Inflammatory macrophage (primary cell): ENCODE results near the gene IL5.
"Not testable (repeated sequence)": the region's sequence is repeated elsewhere in the genome, so short reads cannot be mapped to it uniquely, and the experiment has no call there.

Experiments
- DNase-seq, 2 donors: peaks; one replicate each; pipeline ENCODE4 v3.0.0-alpha.2; 2020 to 2022
- total RNA-seq, 18 experiments: gene quantifications; one replicate each; lab custom pipeline; 2026; ENCODE audit warnings: mixed read lengths in 6 of 18, inconsistent platforms in 2 of 18; lab: John Stamatoyannopoulos, UW

Gene IL5
- total RNA-seq: 0 to 0.13 (median 0) reads per million in 18 experiments

- DNase-seq: no peak
These were observed at the start of gene IL5 for GRCh38 chr5:132543472-132544201. Gene IL5, minus strand, starts transcription at chr5:132543522. Its CDS starts 44 bp downstream, at chr5:132543478.

- no peak for DNase-seq
These were observed 49.2 kb upstream of the IL5 start for GRCh38 chr5:132592521-132592920.

DNA sequence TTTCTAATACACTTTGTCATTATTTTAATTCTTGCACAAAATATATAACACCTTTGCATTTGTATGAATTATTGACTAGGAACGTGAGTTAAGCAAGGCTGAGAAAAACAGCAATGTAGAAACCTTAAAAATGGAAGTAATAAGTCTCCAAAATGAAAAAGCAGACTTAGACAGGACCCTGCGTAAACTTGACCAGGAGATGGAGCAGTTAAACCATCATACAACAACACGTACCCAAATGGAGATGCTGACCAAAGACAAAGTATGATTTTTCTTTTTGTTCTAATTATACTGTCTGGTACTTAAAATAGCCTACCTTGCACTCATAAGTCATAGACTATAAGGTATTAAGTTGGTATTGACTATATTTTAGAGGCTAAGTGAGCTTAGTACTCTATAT is 47.8 kb upstream of the IL5 start:
- DNase-seq: no peak

GRCh38 chr5:132589467-132589866 is 46.1 kb upstream of the IL5 start:
- DNase-seq: no peak

GRCh38 chr5:132586063-132586462 is 42.7 kb upstream of the IL5 start:
- DNase-seq: no peak

- not testable (repeated sequence) for DNase-seq
These were observed 41.2 kb upstream of the IL5 start for GRCh38 chr5:132584560-132584959.

DNA sequence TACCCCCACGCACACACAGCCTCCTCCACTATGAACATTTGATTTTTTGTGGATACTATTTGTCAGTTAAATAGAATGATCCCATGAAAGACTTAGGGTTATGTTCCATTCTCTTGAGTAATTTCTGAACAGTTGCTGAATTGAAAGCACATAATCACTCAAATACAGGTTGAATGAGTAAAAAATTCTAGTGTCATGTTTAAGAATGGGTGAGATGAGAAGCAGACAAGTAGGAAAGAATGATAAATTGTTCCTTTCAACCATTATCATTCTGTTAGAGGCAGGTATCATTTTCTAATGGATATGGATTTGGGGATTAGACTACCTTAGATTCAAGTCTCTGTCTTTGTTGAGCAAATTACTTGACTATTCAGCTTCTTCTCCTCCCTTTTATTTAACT is 32.8 kb upstream of the IL5 start:
- DNase-seq: no peak

DNA sequence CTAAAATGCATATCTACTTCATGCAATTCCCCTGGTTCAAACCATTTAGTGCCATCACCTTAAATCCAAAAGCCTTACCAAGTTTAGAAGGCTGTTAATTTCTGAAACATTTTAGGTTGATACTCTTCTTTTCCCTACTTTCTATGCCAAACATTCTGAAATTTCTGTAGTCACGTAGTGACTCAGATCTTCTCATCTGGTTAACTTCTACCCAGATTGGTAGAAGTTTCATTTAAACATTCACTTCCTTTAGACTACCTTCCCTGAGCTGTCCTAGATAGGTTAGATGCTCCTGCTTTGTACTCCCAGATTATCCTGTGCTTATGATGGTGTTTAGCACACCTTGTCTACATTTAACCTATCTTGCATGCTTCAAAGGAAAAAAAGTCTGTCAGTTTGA is 23.3 kb upstream of the IL5 start:
- DNase-seq: no peak

- DNase-seq: not testable (repeated sequence)
These were observed 21.2 kb upstream of the IL5 start for GRCh38 chr5:132564555-132564954.

GRCh38 chr5:132561601-132562000 is 18.3 kb upstream of the IL5 start:
- no peak for DNase-seq

DNA sequence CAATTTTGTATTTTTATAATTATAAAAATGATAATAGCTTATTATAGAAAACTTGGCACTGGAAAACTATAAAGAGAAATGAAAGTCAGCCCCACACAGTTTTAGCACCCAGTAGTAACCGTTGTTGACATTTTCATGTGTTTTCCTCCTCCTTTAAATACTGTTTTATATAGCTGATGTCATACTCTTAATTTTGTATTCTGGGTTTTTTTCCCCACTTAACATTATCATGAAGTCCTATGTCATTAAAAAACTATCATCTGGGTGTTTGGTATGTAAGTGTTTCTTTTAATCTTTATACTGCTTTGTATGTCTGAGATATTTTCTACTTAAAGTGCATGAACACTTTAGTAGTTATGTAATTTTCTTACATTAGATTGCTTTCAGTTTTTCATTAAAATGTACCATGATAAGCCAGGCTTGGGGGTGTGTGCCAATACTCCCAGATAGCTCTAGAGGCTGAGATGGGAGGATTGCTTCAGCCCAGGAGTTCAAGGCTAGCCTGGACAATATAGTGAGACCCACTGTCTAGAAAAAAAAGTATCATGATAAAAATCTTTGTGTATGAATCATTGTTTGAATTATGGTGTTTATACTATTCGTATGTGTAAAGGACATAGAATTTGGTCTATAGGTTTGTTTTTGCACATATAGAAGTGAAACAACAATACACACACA is 16.2 kb upstream of the IL5 start:
- no peak for DNase-seq

GRCh38 chr5:132557478-132558172 is 14.3 kb upstream of the IL5 start:
- DNase-seq: peak; percentile 19 to 27

GRCh38 chr5:132556763-132557477 is 13.6 kb upstream of the IL5 start, which contains the start of gene RAD50:
Gene RAD50, plus strand, starts transcription at chr5:132556977. Its CDS starts 348 bp downstream, at chr5:132557325.
- DNase-seq: peak; percentile 87 to 91

- no peak for DNase-seq
These were observed 12.9 kb upstream of the IL5 start for GRCh38 chr5:132556153-132556762.

DNA sequence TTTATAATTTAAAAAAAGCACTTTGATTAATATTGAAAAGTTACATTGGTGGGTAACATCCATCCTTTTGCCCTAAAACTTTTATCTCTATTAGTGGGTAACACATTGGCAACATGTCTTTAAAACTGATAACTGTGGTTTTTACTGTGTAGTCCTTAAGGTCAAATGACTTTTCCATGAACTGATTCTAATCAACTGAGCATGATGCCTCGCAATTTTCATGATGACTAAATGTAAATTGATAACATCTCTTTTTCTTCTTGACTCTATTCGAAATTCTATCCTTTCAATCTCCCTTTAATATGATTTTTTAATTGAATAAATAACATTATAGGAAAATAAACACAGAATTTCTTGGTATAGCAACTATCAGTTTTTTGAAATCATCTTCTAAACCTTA is 6.3 kb upstream of the IL5 start:
- no peak for DNase-seq

DNA sequence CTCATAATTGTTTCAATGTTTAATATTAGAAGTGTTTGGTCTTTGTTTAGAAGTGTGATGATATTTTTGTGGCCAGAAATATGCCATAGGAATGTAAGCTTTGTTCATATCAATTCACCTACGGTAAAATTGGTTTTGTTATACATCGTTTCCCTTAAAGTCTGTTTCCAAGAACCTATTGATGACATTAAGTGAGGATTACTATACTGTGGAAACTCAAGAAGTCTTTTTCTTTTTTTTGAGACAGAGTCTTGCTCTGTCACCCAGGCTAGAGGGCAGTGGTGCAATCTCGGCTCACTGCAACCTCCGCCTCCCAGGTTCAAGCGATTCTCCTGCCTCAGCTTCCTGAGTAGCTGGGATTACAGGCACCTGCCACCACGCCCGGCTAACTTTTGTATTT is 5.5 kb upstream of the IL5 start:
- not testable (repeated sequence) for DNase-seq

DNA sequence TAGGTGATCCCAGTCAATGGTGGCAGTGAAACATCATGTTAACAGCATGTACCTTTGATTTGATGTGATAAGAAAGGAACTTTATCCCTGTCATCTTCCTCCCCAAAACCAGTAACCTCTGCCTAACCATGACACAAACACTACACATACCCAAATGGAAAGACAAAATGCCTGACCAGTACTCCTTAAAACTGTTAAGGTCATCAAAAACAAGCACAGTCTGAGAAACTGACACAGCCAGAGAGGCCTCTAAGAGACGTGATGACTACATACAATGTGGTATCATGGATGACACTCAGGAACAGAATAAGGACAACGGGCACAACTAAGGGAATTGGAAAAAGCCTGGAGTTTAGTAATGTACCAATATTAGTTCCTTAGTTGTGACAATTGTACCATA is 3.9 kb upstream of the IL5 start:
- no peak for DNase-seq

GRCh38 chr5:132546108-132546507 is 2.8 kb upstream of the IL5 start:
- no peak for DNase-seq

GRCh38 chr5:132540764-132541163 is 2.6 kb downstream of the IL5 start:
- no peak for DNase-seq

GRCh38 chr5:132540149-132540548 is 3.2 kb downstream of the IL5 start:
- no peak for DNase-seq

- no peak for DNase-seq
These were observed 3.6 kb downstream of the IL5 start for GRCh38 chr5:132539716-132540115.

DNA sequence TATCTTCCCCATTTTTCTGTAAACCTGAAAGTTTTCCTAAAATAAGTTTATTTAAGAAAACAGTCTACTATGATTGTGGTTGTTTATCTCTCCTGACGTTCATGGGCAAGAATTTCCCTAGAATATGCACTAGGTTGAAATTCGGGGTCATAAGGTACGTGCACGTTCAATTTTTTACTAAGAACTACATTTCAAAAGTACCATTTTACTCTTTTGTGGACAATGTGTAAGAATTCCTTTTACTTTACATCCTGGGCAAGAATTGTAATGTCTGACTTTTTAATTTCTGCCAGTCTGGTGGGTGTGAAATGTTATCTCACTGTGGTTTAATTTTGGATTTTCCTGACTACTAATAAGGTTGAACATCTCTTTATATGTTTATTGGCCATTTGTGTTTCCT is 12.4 kb downstream of the IL5 start:
- DNase-seq: no peak
